HepG2 (cell line): ENCODE data around the gene CYP4F22. TPM values are rescaled to one million over a fixed set of nuclear protein-coding genes. Genes with fewer than 3 reads are reported as not detected.

ENCODE experiments used
- BRD4 ChIP-seq: sonication (generic); formaldehyde crosslinking; IDR thresholded peaks from 2 replicates; pipeline ENCODE4 v1.4.0; 2020; ENCODE audit warnings: missing genetic modification reagents
- CEBPG ChIP-seq: IDR thresholded peaks from 2 replicates; pipeline ENCODE4 v1.6.1; 2016
- CTCF ChIP-seq: sonication (generic); formaldehyde crosslinking; IDR thresholded peaks from 2 replicates; pipeline ENCODE4 v1.5.0; 2020; ENCODE audit warnings: mild to moderate bottlenecking, missing genetic modification reagents, moderate library complexity
- FOXK1 ChIP-seq: sonication (generic); formaldehyde crosslinking; IDR thresholded peaks from 2 replicates; pipeline ENCODE4 v1.4.0; 2020; ENCODE audit warnings: low read depth, missing genetic modification reagents, borderline replicate concordance
- FOXO1 ChIP-seq: sonication (generic); formaldehyde crosslinking; IDR thresholded peaks from 2 replicates; pipeline ENCODE4 v1.4.0; 2020; ENCODE audit warnings: missing genetic modification reagents
- HBP1 ChIP-seq: IDR thresholded peaks from 2 replicates; pipeline ENCODE4 v1.6.1; 2016; ENCODE audit warnings: low read depth, control low read depth
- HOXA3 ChIP-seq: sonication (generic); formaldehyde crosslinking; IDR thresholded peaks from 2 replicates; pipeline ENCODE4 v1.5.0; 2020; ENCODE audit warnings: missing genetic modification reagents
- HOXA7 ChIP-seq: sonication (generic); formaldehyde crosslinking; IDR thresholded peaks from 2 replicates; pipeline ENCODE4 v1.8.1; 2022; ENCODE audit warnings: mild to moderate bottlenecking, missing genetic modification reagents, moderate library complexity
- JUND ChIP-seq: sonication (generic); formaldehyde crosslinking; IDR thresholded peaks from 2 replicates; pipeline ENCODE4 v1.8.0; 2022; ENCODE audit warnings: mild to moderate bottlenecking, missing genetic modification reagents
- MBD4 ChIP-seq: IDR thresholded peaks from 2 replicates; pipeline ENCODE4 v1.6.1; 2012; ENCODE audit warnings: low read length, inconsistent platforms, borderline replicate concordance
- MBNL3 ChIP-seq: fragments of 250-450 bp; sonication (Bioruptor Pico); conservative IDR thresholded peaks from 2 replicates; pipeline ENCODE4 v1.8.0; 2022; ENCODE audit warnings: mild to moderate bottlenecking, inconsistent platforms
- NFATC3 ChIP-seq: sonication (generic); formaldehyde crosslinking; IDR thresholded peaks from 2 replicates; pipeline ENCODE4 v1.5.1; 2020; ENCODE audit warnings: mild to moderate bottlenecking, missing genetic modification reagents
- NFYB ChIP-seq: sonication (generic); formaldehyde crosslinking; IDR thresholded peaks from 2 replicates; pipeline ENCODE4 v1.4.0; 2020; ENCODE audit warnings: missing genetic modification reagents
- PHF5A ChIP-seq: IDR thresholded peaks from one replicate; pipeline ENCODE4 v1.6.1; 2018; ENCODE audit warnings: low read depth, missing genetic modification reagents; ENCODE audit not compliant: unreplicated experiment
- SAP130 ChIP-seq: IDR thresholded peaks from 2 replicates; pipeline ENCODE4 v1.6.1; 2016; ENCODE audit warnings: low read depth
- TIGD3 ChIP-seq: sonication (generic); formaldehyde crosslinking; IDR thresholded peaks from 2 replicates; pipeline ENCODE4 v1.5.1; 2020; ENCODE audit warnings: mild to moderate bottlenecking, missing genetic modification reagents, borderline replicate concordance
- ZFP41 ChIP-seq: sonication (generic); formaldehyde crosslinking; IDR thresholded peaks from 2 replicates; pipeline ENCODE4 v1.4.0; 2020; ENCODE audit warnings: mild to moderate bottlenecking, missing genetic modification reagents, borderline replicate concordance
- ZNF282 ChIP-seq: fragments of 450-650 bp; IDR thresholded peaks from 2 replicates; pipeline ENCODE4 v1.6.1; 2018; ENCODE audit not compliant: partially characterized antibody
- ZNF660 ChIP-seq: sonication (generic); formaldehyde crosslinking; IDR thresholded peaks from 2 replicates; pipeline ENCODE4 v1.5.1; 2020; ENCODE audit warnings: mild to moderate bottlenecking, low read depth, missing genetic modification reagents, borderline replicate concordance
- ZNF670 ChIP-seq: sonication (generic); formaldehyde crosslinking; IDR thresholded peaks from 2 replicates; pipeline ENCODE4 v1.8.0; 2022; ENCODE audit warnings: mild to moderate bottlenecking, missing genetic modification reagents, borderline replicate concordance
- ZNF770 ChIP-seq: sonication (generic); formaldehyde crosslinking; IDR thresholded peaks from 2 replicates; pipeline ENCODE4 v1.5.0; 2020; ENCODE audit warnings: mild to moderate bottlenecking, missing genetic modification reagents
- ZNF772 ChIP-seq: sonication (generic); formaldehyde crosslinking; IDR thresholded peaks from 2 replicates; pipeline ENCODE4 v1.5.0; 2020; ENCODE audit warnings: mild to moderate bottlenecking, missing genetic modification reagents
- polyA plus RNA-seq, 8 experiments: library from polyadenylated mRNA; depleted of rRNA in 3 of 8; stranded (reverse) in 7 of 8; unstranded in 1 of 8; fragments of >200 nt; fragmentation: Illumina TruSeq in 4 of 8; extraction: Trizol in 4 of 8; gene quantifications; 2 replicates each; pipeline versions ENCODE4 v1.2.1 to v1.2.3, GENCODE V29; 2011 to 2016; ENCODE audit warnings: low read depth in 4 of 8, missing spikeins in 1 of 8, mixed read lengths in 1 of 8; ENCODE audit not compliant: insufficient read depth in 1 of 8
- total RNA-seq, 5 experiments: library from RNA; depleted of rRNA; stranded (reverse); fragments of >200 nt; fragmentation: Illumina TruSeq; extraction: Trizol; gene quantifications; 2 replicates each; pipeline ENCODE4 v1.2.3, GENCODE V29; 2016; ENCODE audit warnings: low read depth in 1 of 5

CYP4F22 gene
- total and polyA plus RNA-seq, 2 of the 13 experiments (the other 11 are each of a cell fraction or from before 2014, with no cell fraction given): 0.05 TPM; not detected in 1

GRCh38 chr19:15479391-15480345 lies 28.7 kb upstream of the CYP4F22 start, which contains the start of gene PGLYRP2 (continued):
- TF ChIP-seq HBP1 (0 out of 2 replicates have a peak, but pooled peaks have one; percentile 31), FOXO1 (CRISPR knock-in tag) (no peak), ZNF670 (no peak), NFATC3 (no peak), ZFP41 (CRISPR knock-in tag) (peak; percentile 78; the same call in 1 of the 2 replicates), MBD4 (no peak), NFYB (CRISPR knock-in tag) (no peak), HOXA3 (CRISPR knock-in tag) (peak; percentile 75), SAP130 (CRISPR knock-in tag) (0 out of 2 replicates have a peak, but pooled peaks have one; percentile 28), ZNF282 (no peak), HOXA7 (CRISPR knock-in tag) (no peak), PHF5A (CRISPR knock-in tag) (no peak), BRD4 (CRISPR knock-in tag) (no peak), MBNL3 (CRISPR knock-in tag) (no peak), CTCF (CRISPR knock-in tag) (peak; percentile 72), ZNF660 (CRISPR knock-in tag) (0 out of 2 replicates have a peak, but pooled peaks have one; percentile 33), ZNF770 (CRISPR knock-in tag) (peak; percentile 45; the same call in 1 of the 2 replicates), FOXK1 (no peak), JUND (peak; percentile 6; the same call in 1 of the 2 replicates), CEBPG (CRISPR knock-in tag) (no peak), ZNF772 (CRISPR knock-in tag) (no peak), TIGD3 (CRISPR knock-in tag) (no peak)
